Measurements from ENCODE around the gene FGF13. TPM values are rescaled to one million over a fixed set of nuclear protein-coding genes. Genes with fewer than 3 reads are reported as not detected.

Gene FGF13
- total RNA-seq, 1 donor from 2014 or later = 3.2 TPM

GRCh38 chrX:138683600-138683999 is 27.9 kb downstream of the FGF13 start:
- Histone ChIP-seq H3K27me3 (no peaks in the 10 kb centered on the region), H3K4me3 (no peak overlapping the region), H3K36me3 (no peaks in the 10 kb centered on the region), H3K9me3 (no peaks in the 10 kb centered on the region), H3K4me1 (no peaks in the 10 kb centered on the region), H3K27ac (no peak overlapping the region)
- no peak for DNase-seq (ENCODE audit: extremely low spot score in 2 of 2)
- TF ChIP-seq POLR2AphosphoS5 (IDR thresholded peaks at IDR 0.05; ENCODE audit: insufficient read depth in 1 of 2, low read depth in 1 of 2) (no peak), CTCF (IDR thresholded peaks at IDR 0.05) (no peak), POLR2A (IDR thresholded peaks at IDR 0.05) (no peak)
- intact Hi-C loops (cut with DNase I) = no loop called here

- Histone ChIP-seq H3K27ac (no peak overlapping the region), H3K36me3 (no peaks in the 10 kb centered on the region), H3K27me3 (no peaks in the 10 kb centered on the region), H3K4me3 (no peak overlapping the region), H3K4me1 (no peaks in the 10 kb centered on the region), H3K9me3 (no peaks in the 10 kb centered on the region)
- DNase-seq (ENCODE audit: extremely low spot score in 2 of 2) = no peak
- intact Hi-C loops (cut with DNase I) = no loop called here
- no peak for TF ChIP-seq POLR2AphosphoS5 (IDR thresholded peaks at IDR 0.05; ENCODE audit: insufficient read depth in 1 of 2, low read depth in 1 of 2)
- no peak for TF ChIP-seq POLR2A (IDR thresholded peaks at IDR 0.05)
- no peak for TF ChIP-seq CTCF (IDR thresholded peaks at IDR 0.05)
Measured at GRCh38 chrX:138669693-138670092, 41.8 kb downstream of the FGF13 start.

- Histone ChIP-seq H3K9me3 (no peaks in the 10 kb centered on the region), H3K27ac (no peak overlapping the region), H3K4me3 (no peak overlapping the region)
Measured at GRCh38 chrX:138664466-138664865, 47.1 kb downstream of the FGF13 start.

GRCh38 chrX:138664016-138664415 is 47.5 kb downstream of the FGF13 start:
- H3K4me1 ChIP-seq = no peaks in the 10 kb centered on the region
- H3K27me3 ChIP-seq = no peaks in the 10 kb centered on the region
- TF ChIP-seq POLR2AphosphoS5 (IDR thresholded peaks at IDR 0.05; ENCODE audit: insufficient read depth in 1 of 2, low read depth in 1 of 2) (no peak), CTCF (IDR thresholded peaks at IDR 0.05) (no peak), POLR2A (IDR thresholded peaks at IDR 0.05) (no peak)
- H3K36me3 ChIP-seq = no peaks in the 10 kb centered on the region
- intact Hi-C loops (cut with DNase I) = no loop called here
- no peak overlapping the region for H3K4me3 ChIP-seq
- no peak for DNase-seq (ENCODE audit: extremely low spot score in 2 of 2)
- H3K27ac ChIP-seq = no peak overlapping the region
- no peaks in the 10 kb centered on the region for H3K9me3 ChIP-seq

More at GRCh38 chrX:138664466-138664865, 47.1 kb downstream of the FGF13 start:
- intact Hi-C loops (cut with DNase I) = no loop called here
- no peaks in the 10 kb centered on the region for H3K36me3 ChIP-seq
- H3K27me3 ChIP-seq = no peaks in the 10 kb centered on the region
- TF ChIP-seq POLR2A (IDR thresholded peaks at IDR 0.05) = no peak
- TF ChIP-seq POLR2AphosphoS5 (IDR thresholded peaks at IDR 0.05; ENCODE audit: insufficient read depth in 1 of 2, low read depth in 1 of 2) = no peak
- TF ChIP-seq CTCF (IDR thresholded peaks at IDR 0.05) = no peak
- DNase-seq (ENCODE audit: extremely low spot score in 2 of 2) = no peak
- H3K4me1 ChIP-seq = no peaks in the 10 kb centered on the region

GRCh38 chrX:138651494-138651893 is 60.0 kb downstream of the FGF13 start:
- Histone ChIP-seq H3K27me3 (no peaks in the 10 kb centered on the region), H3K4me3 (no peak overlapping the region), H3K36me3 (no peaks in the 10 kb centered on the region), H3K27ac (no peak overlapping the region), H3K4me1 (no peaks in the 10 kb centered on the region), H3K9me3 (no peaks in the 10 kb centered on the region)
- intact Hi-C loops (cut with DNase I) = no loop called here
- TF ChIP-seq CTCF (IDR thresholded peaks at IDR 0.05) (no peak), POLR2A (IDR thresholded peaks at IDR 0.05) (no peak), POLR2AphosphoS5 (IDR thresholded peaks at IDR 0.05; ENCODE audit: insufficient read depth in 1 of 2, low read depth in 1 of 2) (no peak)
- no peak for DNase-seq (ENCODE audit: extremely low spot score in 2 of 2)
